Measurements from ENCODE around the gene ZDHHC19. TPM values are rescaled to one million over a fixed set of nuclear protein-coding genes. Genes with fewer than 3 reads are reported as not detected.
A peak's percentile ranks its signal among the peaks of the same experiment; 100 is the strongest.

The ZDHHC19 gene
- total and polyA plus RNA-seq, 2 experiments from 2014 or later: not detected

GRCh38 chr3:196180346-196180745, 30.9 kb downstream of the ZDHHC19 start:
- no peaks in the 10 kb centered on the region for H3K4me1 ChIP-seq (ENCODE audit: insufficient read depth)
- H4K20me1 ChIP-seq (ENCODE audit: insufficient read depth): no peaks in the 10 kb centered on the region
- H3F3A ChIP-seq (ENCODE audit: insufficient read depth): no peaks in the 10 kb centered on the region
- no peak overlapping the region for H2AFZ ChIP-seq
- no peak overlapping the region for H3K4me3 ChIP-seq
- no peaks in the 10 kb centered on the region for H3K36me3 ChIP-seq (ENCODE audit: low read depth)
- DNase-seq: no peak
- no peaks in the 10 kb centered on the region for H3K79me2 ChIP-seq (ENCODE audit: insufficient read depth)
- no peak overlapping the region for H3K4me2 ChIP-seq (ENCODE audit: unreplicated experiment)
- 63 to 66% methylated on average over 9 of the region's 9 CpGs for WGBS, 2 experiments (ENCODE audit: low coverage in 1 of 2, low lambda C conversion rate in 2 of 2, missing lambda C conversion rate in 2 of 2)
- no peak overlapping the region for H3K9ac ChIP-seq
- H3K9me3 ChIP-seq (ENCODE audit: low read depth): no peaks in the 10 kb centered on the region
- no peaks in the 10 kb centered on the region for H3K27me3 ChIP-seq (replicated peaks; ENCODE audit: insufficient read depth)
- TF ChIP-seq EZH2phosphoT487 (IDR thresholded peaks at IDR 0.05; ENCODE audit: insufficient read depth, low read depth) (no peak), EZH2 (IDR thresholded peaks at IDR 0.05; ENCODE audit: insufficient read depth, poor library complexity, severe bottlenecking) (no peak)
- no peaks in the 10 kb centered on the region for H3K9me2 ChIP-seq (ENCODE audit: insufficient read depth)
- in situ Hi-C loops (cut with MboI): no loop called here
- H3K27ac ChIP-seq: no peak overlapping the region

GRCh38 chr3:196179380-196180308, 31.6 kb downstream of the ZDHHC19 start:
- Histone ChIP-seq H3K27me3 (replicated peaks; ENCODE audit: insufficient read depth) (no peaks in the 10 kb centered on the region), H3K9me2 (ENCODE audit: insufficient read depth) (no peaks in the 10 kb centered on the region), H3K9ac (no peak overlapping the region), H3K9me3 (ENCODE audit: low read depth) (no peaks in the 10 kb centered on the region), H3K79me2 (ENCODE audit: insufficient read depth) (no peaks in the 10 kb centered on the region), H2AFZ (no peak overlapping the region), H3K27ac (no peak overlapping the region), H3K4me3 (no peak overlapping the region), H4K20me1 (ENCODE audit: insufficient read depth) (no peaks in the 10 kb centered on the region), H3K4me2 (ENCODE audit: unreplicated experiment) (no peak overlapping the region), H3K36me3 (ENCODE audit: low read depth) (no peaks in the 10 kb centered on the region), H3K4me1 (ENCODE audit: insufficient read depth) (no peaks in the 10 kb centered on the region), H3F3A (ENCODE audit: insufficient read depth) (no peaks in the 10 kb centered on the region)
- TF ChIP-seq EZH2 (IDR thresholded peaks at IDR 0.05; ENCODE audit: insufficient read depth, poor library complexity, severe bottlenecking): no peak
- 48 to 50% methylated on average over 24 of the region's 24 CpGs for WGBS, 2 experiments (ENCODE audit: low coverage in 1 of 2, low lambda C conversion rate in 2 of 2, missing lambda C conversion rate in 2 of 2)
- peak; percentile 49 for DNase-seq
- in situ Hi-C loops (cut with MboI): no loop called here

DNA sequence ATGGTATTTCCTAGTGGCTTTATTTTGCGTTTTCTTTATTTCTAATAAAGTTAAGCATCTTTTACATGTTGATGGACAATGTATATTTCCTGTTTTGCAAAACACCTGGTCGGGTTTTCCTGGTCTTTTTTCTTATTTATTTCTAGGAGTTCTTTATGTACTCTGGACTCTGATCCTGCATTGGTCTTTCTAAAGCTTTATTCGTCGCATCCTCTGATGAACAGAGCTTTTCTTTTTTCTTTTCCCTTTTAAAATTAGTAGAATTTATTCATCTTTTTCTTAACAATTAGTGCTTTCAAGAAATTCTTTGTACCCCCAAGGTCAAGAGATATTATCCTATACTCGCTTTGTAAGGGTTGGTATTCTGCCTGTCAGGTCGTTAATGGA, 32.2 kb downstream of the ZDHHC19 start:
- Histone ChIP-seq H3K36me3 (ENCODE audit: low read depth) (no peaks in the 10 kb centered on the region), H2AFZ (no peak overlapping the region), H3K27ac (no peak overlapping the region), H3K4me1 (ENCODE audit: insufficient read depth) (no peaks in the 10 kb centered on the region), H3K9ac (no peak overlapping the region), H3K79me2 (ENCODE audit: insufficient read depth) (no peaks in the 10 kb centered on the region), H3K9me3 (ENCODE audit: low read depth) (no peaks in the 10 kb centered on the region), H3K4me2 (ENCODE audit: unreplicated experiment) (no peak overlapping the region), H3K4me3 (no peak overlapping the region), H3F3A (ENCODE audit: insufficient read depth) (no peaks in the 10 kb centered on the region), H3K9me2 (ENCODE audit: insufficient read depth) (no peaks in the 10 kb centered on the region), H3K27me3 (replicated peaks; ENCODE audit: insufficient read depth) (no peaks in the 10 kb centered on the region), H4K20me1 (ENCODE audit: insufficient read depth) (no peaks in the 10 kb centered on the region)
- in situ Hi-C loops (cut with MboI): no loop called here
- WGBS, 2 experiments (ENCODE audit: low coverage in 1 of 2, low lambda C conversion rate in 2 of 2, missing lambda C conversion rate in 2 of 2): 74 to 82% methylated on average over 6 of the region's 6 CpGs
- no peak for TF ChIP-seq EZH2phosphoT487 (IDR thresholded peaks at IDR 0.05; ENCODE audit: insufficient read depth, low read depth)
- no peak for TF ChIP-seq EZH2 (IDR thresholded peaks at IDR 0.05; ENCODE audit: insufficient read depth, poor library complexity, severe bottlenecking)
- DNase-seq: no peak

GRCh38 chr3:196177967-196178366, 33.2 kb downstream of the ZDHHC19 start:
- H4K20me1 ChIP-seq (ENCODE audit: insufficient read depth): no peaks in the 10 kb centered on the region
- H3K4me3 ChIP-seq: no peak overlapping the region
- no peaks in the 10 kb centered on the region for H3K9me2 ChIP-seq (ENCODE audit: insufficient read depth)
- no peak overlapping the region for H3K4me2 ChIP-seq (ENCODE audit: unreplicated experiment)
- no peak overlapping the region for H3K27ac ChIP-seq
- TF ChIP-seq EZH2 (IDR thresholded peaks at IDR 0.05; ENCODE audit: insufficient read depth, poor library complexity, severe bottlenecking): no peak
- TF ChIP-seq EZH2phosphoT487 (IDR thresholded peaks at IDR 0.05; ENCODE audit: insufficient read depth, low read depth): no peak
- no peaks in the 10 kb centered on the region for H3K79me2 ChIP-seq (ENCODE audit: insufficient read depth)
- in situ Hi-C loops (cut with MboI): no loop called here
- DNase-seq: no peak
- no peaks in the 10 kb centered on the region for H3K27me3 ChIP-seq (replicated peaks; ENCODE audit: insufficient read depth)
- WGBS, 2 experiments (ENCODE audit: low coverage in 1 of 2, low lambda C conversion rate in 2 of 2, missing lambda C conversion rate in 2 of 2): 20 to 28% methylated on average over 4 of the region's 4 CpGs
- no peak overlapping the region for H3K9ac ChIP-seq
- no peaks in the 10 kb centered on the region for H3K36me3 ChIP-seq (ENCODE audit: low read depth)
- no peaks in the 10 kb centered on the region for H3K4me1 ChIP-seq (ENCODE audit: insufficient read depth)
- H3F3A ChIP-seq (ENCODE audit: insufficient read depth): no peaks in the 10 kb centered on the region
- no peak overlapping the region for H2AFZ ChIP-seq
- H3K9me3 ChIP-seq (ENCODE audit: low read depth): no peaks in the 10 kb centered on the region

All from GM23248 (cell line).